ENCODE data around the gene BRIP1. TPM values are rescaled to one million over a fixed set of nuclear protein-coding genes. Genes with fewer than 3 reads are reported as not detected.

Gene BRIP1
- total RNA-seq, 1 donor from 2014 or later = 6.4 TPM

DNA sequence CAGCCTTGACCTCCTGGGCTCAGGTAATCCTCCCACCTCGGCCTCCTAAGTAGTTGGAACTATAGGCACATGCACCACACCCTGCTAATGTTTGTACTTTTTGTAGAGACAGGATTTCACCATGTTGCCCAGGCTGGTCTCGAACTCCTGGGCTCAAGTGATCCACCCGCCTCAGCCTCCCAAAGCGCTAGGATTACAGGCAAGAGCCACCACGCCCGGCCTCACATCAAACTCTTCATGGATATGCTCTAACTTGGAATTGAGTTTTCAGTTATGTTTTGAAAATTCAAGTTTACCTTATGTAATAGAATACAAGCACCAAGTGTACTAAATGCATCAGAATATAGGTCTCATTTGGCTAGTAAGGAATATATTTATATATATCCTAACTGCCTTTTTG lies 119.6 kb downstream of the BRIP1 start:
- TF ChIP-seq, protein P1, sequence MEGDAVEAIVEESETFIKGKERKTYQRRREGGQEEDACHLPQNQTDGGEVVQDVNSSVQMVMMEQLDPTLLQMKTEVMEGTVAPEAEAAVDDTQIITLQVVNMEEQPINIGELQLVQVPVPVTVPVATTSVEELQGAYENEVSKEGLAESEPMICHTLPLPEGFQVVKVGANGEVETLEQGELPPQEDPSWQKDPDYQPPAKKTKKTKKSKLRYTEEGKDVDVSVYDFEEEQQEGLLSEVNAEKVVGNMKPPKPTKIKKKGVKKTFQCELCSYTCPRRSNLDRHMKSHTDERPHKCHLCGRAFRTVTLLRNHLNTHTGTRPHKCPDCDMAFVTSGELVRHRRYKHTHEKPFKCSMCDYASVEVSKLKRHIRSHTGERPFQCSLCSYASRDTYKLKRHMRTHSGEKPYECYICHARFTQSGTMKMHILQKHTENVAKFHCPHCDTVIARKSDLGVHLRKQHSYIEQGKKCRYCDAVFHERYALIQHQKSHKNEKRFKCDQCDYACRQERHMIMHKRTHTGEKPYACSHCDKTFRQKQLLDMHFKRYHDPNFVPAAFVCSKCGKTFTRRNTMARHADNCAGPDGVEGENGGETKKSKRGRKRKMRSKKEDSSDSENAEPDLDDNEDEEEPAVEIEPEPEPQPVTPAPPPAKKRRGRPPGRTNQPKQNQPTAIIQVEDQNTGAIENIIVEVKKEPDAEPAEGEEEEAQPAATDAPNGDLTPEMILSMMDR (IDR thresholded peaks at IDR 0.05; ENCODE audit: insufficient read depth, low read depth, low read length) = no peak
- TF ChIP-seq EZH2 (IDR thresholded peaks at IDR 0.05; ENCODE audit: insufficient read depth, low read length) = no peak
- Histone ChIP-seq H3K4me1 (ENCODE audit: insufficient read depth, low read length) (no peaks in the 10 kb centered on the region), H3K9me3 (ENCODE audit: insufficient read depth, low read depth, low read length) (no peaks in the 10 kb centered on the region), H3K27me3 (ENCODE audit: insufficient read depth, low read length) (no peaks in the 10 kb centered on the region), H3K4me3 (ENCODE audit: insufficient read depth, low read depth, low read length) (no peak overlapping the region), H3K79me2 (ENCODE audit: insufficient read depth, low read length) (peaks cover 2% of the 10 kb centered on the region), H3K27ac (ENCODE audit: low read depth, low read length) (no peak overlapping the region), H4K20me1 (ENCODE audit: insufficient read depth, low read length) (no peaks in the 10 kb centered on the region), H3K9ac (ENCODE audit: low read length) (no peak overlapping the region), H3K36me3 (ENCODE audit: insufficient read depth, low read length) (peaks cover 12% of the 10 kb centered on the region), H2AFZ (ENCODE audit: low read depth, low read length) (no peak overlapping the region), H3K4me2 (ENCODE audit: low read length) (no peak overlapping the region)
- Mint-ChIP-seq H3K27me3 (ENCODE audit: low read depth, unreplicated experiment) (no peaks in the 10 kb centered on the region), H3K4me1 (ENCODE audit: low read depth, unreplicated experiment) (peaks cover 5% of the 10 kb centered on the region), H3K27ac (ENCODE audit: unreplicated experiment) (no peak overlapping the region), H3K4me3 (ENCODE audit: unreplicated experiment) (no peak overlapping the region), H3K9me3 (ENCODE audit: unreplicated experiment) (peaks cover 9% of the 10 kb centered on the region), H3K36me3 (ENCODE audit: low read depth, unreplicated experiment) (peaks cover 8% of the 10 kb centered on the region)
- DNase-seq (ENCODE audit: low read depth) = no peak
- FAIRE-seq = no peak

GRCh38 chr17:61739002-61739401 lies 124.3 kb downstream of the BRIP1 start:
- no peaks in the 10 kb centered on the region for H3K4me1 ChIP-seq (ENCODE audit: insufficient read depth, low read length)
- H3K36me3 Mint-ChIP-seq (ENCODE audit: low read depth, unreplicated experiment) = peaks cover 8% of the 10 kb centered on the region
- no peaks in the 10 kb centered on the region for H3K27me3 Mint-ChIP-seq (ENCODE audit: low read depth, unreplicated experiment)
- peaks cover 6% of the 10 kb centered on the region for H3K9me3 Mint-ChIP-seq (ENCODE audit: unreplicated experiment)
- H3K4me3 Mint-ChIP-seq (ENCODE audit: unreplicated experiment) = no peak overlapping the region
- FAIRE-seq (no peak), DNase-seq (ENCODE audit: low read depth) (no peak)
- H4K20me1 ChIP-seq (ENCODE audit: insufficient read depth, low read length) = no peaks in the 10 kb centered on the region
- no peak for TF ChIP-seq EZH2 (IDR thresholded peaks at IDR 0.05; ENCODE audit: insufficient read depth, low read length)
- TF ChIP-seq, protein P1 (IDR thresholded peaks at IDR 0.05; ENCODE audit: insufficient read depth, low read depth, low read length) = no peak
- no peaks in the 10 kb centered on the region for H3K79me2 ChIP-seq (ENCODE audit: insufficient read depth, low read length)
- no peak overlapping the region for H2AFZ ChIP-seq (ENCODE audit: low read depth, low read length)
- H3K27ac ChIP-seq (ENCODE audit: low read depth, low read length) = no peak overlapping the region
- H3K4me1 Mint-ChIP-seq (ENCODE audit: low read depth, unreplicated experiment) = peaks cover 5% of the 10 kb centered on the region
- no peak overlapping the region for H3K9ac ChIP-seq (ENCODE audit: low read length)
- peaks cover 12% of the 10 kb centered on the region for H3K36me3 ChIP-seq (ENCODE audit: insufficient read depth, low read length)
- H3K27ac Mint-ChIP-seq (ENCODE audit: unreplicated experiment) = no peak overlapping the region
- no peak overlapping the region for H3K4me3 ChIP-seq (ENCODE audit: insufficient read depth, low read depth, low read length)
- no peak overlapping the region for H3K4me2 ChIP-seq (ENCODE audit: low read length)
- H3K9me3 ChIP-seq (ENCODE audit: insufficient read depth, low read depth, low read length) = no peaks in the 10 kb centered on the region
- no peaks in the 10 kb centered on the region for H3K27me3 ChIP-seq (ENCODE audit: insufficient read depth, low read length)

- Histone ChIP-seq H3K27me3 (ENCODE audit: insufficient read depth, low read length) (no peaks in the 10 kb centered on the region), H3K36me3 (ENCODE audit: insufficient read depth, low read length) (peaks cover 12% of the 10 kb centered on the region), H3K4me3 (ENCODE audit: insufficient read depth, low read depth, low read length) (no peak overlapping the region), H3K4me1 (ENCODE audit: insufficient read depth, low read length) (no peaks in the 10 kb centered on the region), H2AFZ (ENCODE audit: low read depth, low read length) (no peak overlapping the region), H3K9me3 (ENCODE audit: insufficient read depth, low read depth, low read length) (no peaks in the 10 kb centered on the region), H4K20me1 (ENCODE audit: insufficient read depth, low read length) (no peaks in the 10 kb centered on the region), H3K4me2 (ENCODE audit: low read length) (no peak overlapping the region), H3K27ac (ENCODE audit: low read depth, low read length) (no peak overlapping the region), H3K9ac (ENCODE audit: low read length) (no peak overlapping the region), H3K79me2 (ENCODE audit: insufficient read depth, low read length) (no peaks in the 10 kb centered on the region)
- H3K27me3 Mint-ChIP-seq (ENCODE audit: low read depth, unreplicated experiment) = no peaks in the 10 kb centered on the region
- H3K36me3 Mint-ChIP-seq (ENCODE audit: low read depth, unreplicated experiment) = peaks cover 8% of the 10 kb centered on the region
- H3K9me3 Mint-ChIP-seq (ENCODE audit: unreplicated experiment) = peaks cover 6% of the 10 kb centered on the region
- no peak overlapping the region for H3K27ac Mint-ChIP-seq (ENCODE audit: unreplicated experiment)
- peaks cover 5% of the 10 kb centered on the region for H3K4me1 Mint-ChIP-seq (ENCODE audit: low read depth, unreplicated experiment)
- FAIRE-seq (no peak), DNase-seq (ENCODE audit: low read depth) (no peak)
- no peak overlapping the region for H3K4me3 Mint-ChIP-seq (ENCODE audit: unreplicated experiment)
- no peak for TF ChIP-seq EZH2 (IDR thresholded peaks at IDR 0.05; ENCODE audit: insufficient read depth, low read length)
- TF ChIP-seq, protein P1 (IDR thresholded peaks at IDR 0.05; ENCODE audit: insufficient read depth, low read depth, low read length) = no peak
Measured at GRCh38 chr17:61738249-61738648, 125.1 kb downstream of the BRIP1 start.
